Measurements from ENCODE around the gene USP17L11. TPM values are rescaled to one million over a fixed set of nuclear protein-coding genes. Genes with fewer than 3 reads are reported as not detected.
"Not testable (repeated sequence)": the region's sequence is repeated elsewhere in the genome, so short reads cannot be mapped to it uniquely, and the experiment has no call there.

USP17L11 gene
- polyA plus RNA-seq (ENCODE audit: insufficient read length in 10 of 10): not detected
- long read RNA-seq, donor 1: 0 reads
- long read RNA-seq, donor 2: 0 reads
- long read RNA-seq, donor 3: 0 reads
- long read RNA-seq, donor 4: 0 reads
- long read RNA-seq, donor 5: 0 reads
- long read RNA-seq, donor 6: 0 reads
- long read RNA-seq, donor 7: 0 reads
- long read RNA-seq, donor 8: 0 reads
- long read RNA-seq, donor 9: 0 reads

DNA sequence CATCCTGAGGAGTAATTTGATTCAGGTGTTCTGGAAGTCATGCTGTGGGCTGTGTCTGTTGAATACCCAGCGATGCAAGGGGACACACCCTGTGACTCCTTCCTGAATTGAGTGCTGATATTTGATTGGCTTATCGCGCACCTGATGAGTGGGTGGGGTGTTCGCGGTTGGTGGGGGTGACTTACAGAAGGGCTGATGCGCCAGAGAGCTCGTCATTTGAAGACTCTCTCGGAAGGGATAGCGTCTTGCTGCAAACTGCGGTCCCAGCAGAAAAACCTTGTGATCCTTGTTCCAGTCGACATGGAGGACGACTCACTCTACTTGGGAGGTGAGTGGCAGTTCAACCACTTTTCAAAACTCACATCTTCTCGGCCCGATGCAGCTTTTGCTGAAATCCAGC lies at the start of gene USP17L11:
Gene USP17L11 (plus strand): TSS at position 301 of the 400 bp plus-strand sequence. CDS start 0 bp downstream, at position 301.
- not testable (repeated sequence) for DNase-seq

DNA sequence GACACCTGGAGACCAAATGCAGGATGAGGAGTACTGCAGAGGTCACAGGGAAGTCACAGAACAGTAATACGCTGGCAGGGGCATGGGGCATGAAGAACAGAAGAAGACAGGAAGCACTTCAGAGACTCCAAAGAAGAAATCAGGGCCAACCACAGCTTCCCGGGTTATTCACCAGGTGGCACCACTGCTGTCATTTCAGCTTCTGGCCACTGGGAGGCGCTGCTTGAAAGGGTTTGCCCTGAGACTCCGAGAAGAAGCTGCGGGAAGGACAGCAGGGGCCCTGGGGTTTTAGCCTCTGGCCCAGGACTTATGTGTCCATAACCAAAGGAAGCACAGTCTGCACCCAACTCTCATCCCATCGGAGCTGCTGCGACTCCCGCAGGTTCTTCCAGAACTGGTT lies 49.2 kb upstream of the USP17L11 start:
- DNase-seq: not testable (repeated sequence)

DNA sequence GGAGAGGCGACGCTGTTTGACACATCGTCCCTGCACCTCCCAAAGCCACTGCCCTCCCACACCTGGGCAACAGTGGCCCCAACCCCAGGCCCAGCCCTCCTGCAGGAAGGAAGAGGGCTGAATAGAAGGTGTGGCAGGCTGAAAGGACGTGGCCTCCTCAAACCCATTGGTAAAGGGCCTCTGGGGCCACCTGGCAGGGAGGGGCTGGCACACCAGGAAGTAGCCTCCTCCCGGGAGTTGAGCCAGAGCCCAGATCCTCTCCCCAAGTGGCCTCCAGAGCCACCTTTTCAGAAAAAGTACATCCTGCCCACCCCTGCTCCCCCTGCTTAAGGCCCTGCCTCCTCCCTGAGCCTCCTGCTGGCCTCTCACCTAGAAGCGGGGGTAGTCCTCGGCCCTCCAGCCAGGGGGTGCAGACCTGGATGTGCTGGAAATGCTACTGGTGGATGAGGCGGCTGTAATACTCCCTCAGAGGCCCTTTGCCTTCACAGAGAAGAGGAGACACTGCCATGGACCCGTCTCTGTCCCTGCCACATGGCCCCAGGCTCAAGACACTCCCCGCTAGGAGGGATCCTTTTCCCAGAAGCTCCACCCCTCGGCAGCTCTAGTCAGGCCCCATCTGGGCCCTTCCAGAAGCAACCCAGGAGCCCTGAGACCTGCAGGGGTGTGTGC lies 45.3 kb upstream of the USP17L11 start, which contains the start of gene FAM90A26:
Gene FAM90A26 (plus strand): TSS at position 619 of the 669 bp plus-strand sequence. CDS start 2,764 bp downstream, outside the sequence.
- not testable (repeated sequence) for DNase-seq

DNA sequence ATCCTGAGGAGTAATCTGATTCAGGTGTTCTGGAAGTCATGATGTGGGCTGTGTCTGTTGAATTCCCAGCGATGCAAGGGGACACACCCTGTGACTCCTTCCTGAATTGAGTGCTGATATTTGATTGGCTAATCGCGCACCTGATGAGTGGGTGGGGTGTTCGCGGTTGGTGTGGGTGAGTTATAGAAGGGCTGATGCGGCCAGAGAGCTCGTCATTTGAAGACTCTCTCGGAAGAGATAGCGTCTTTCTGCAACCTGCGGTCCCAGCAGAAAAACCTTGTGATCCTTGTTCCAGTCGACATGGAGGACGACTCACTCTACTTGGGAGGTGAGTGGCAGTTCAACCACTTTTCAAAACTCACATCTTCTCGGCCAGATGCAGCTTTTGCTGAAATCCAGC lies 4.8 kb upstream of the USP17L11 start, which contains the start of gene USP17L10:
Gene USP17L10 (plus strand): TSS at position 301 of the 400 bp plus-strand sequence. CDS start 0 bp downstream, at position 301.
- DNase-seq: not testable (repeated sequence)

- not testable (repeated sequence) for DNase-seq
Measured at GRCh38 chr4:9214701-9215100, 504 bp upstream of the USP17L11 start.

- DNase-seq: not testable (repeated sequence)
Measured at GRCh38 chr4:9219852-9220251, 4.6 kb downstream of the USP17L11 start, which contains the start of gene USP17L12. Gene USP17L12 (plus strand): TSS chr4:9220152. CDS start chr4:9220152, 0 bp downstream.

- not testable (repeated sequence) for DNase-seq
Measured at GRCh38 chr4:9224596-9224995, 9.4 kb downstream of the USP17L11 start, which contains the start of gene USP17L13. Gene USP17L13 (plus strand): TSS chr4:9224896. CDS start chr4:9224896, 0 bp downstream.

- DNase-seq: not testable (repeated sequence)
Measured at GRCh38 chr4:9230249-9230648, 15.0 kb downstream of the USP17L11 start.

GRCh38 chr4:9234085-9234484 lies 18.9 kb downstream of the USP17L11 start, which contains the start of gene USP17L15:
Gene USP17L15 (plus strand): TSS chr4:9234385. CDS start chr4:9234385, 0 bp downstream.
- DNase-seq: not testable (repeated sequence)

GRCh38 chr4:9238461-9238860 lies 23.3 kb downstream of the USP17L11 start:
- not testable (repeated sequence) for DNase-seq

DNA sequence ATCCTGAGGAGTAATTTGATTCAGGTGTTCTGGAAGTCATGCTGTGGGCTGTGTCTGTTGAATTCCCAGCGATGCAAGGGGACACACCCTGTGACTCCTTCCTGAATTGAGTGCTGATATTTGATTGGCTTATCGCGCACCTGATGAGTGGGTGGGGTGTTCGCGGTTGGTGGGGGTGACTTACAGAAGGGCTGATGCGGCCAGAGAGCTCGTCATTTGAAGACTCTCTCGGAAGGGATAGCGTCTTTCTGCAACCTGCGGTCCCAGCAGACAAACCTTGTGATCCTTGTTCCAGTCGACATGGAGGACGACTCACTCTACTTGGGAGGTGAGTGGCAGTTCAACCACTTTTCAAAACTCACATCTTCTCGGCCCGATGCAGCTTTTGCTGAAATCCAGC lies 28.4 kb downstream of the USP17L11 start, which contains the start of gene USP17L17:
Gene USP17L17 (plus strand): TSS at position 301 of the 400 bp plus-strand sequence. CDS start 0 bp downstream, at position 301.
- not testable (repeated sequence) for DNase-seq

GRCh38 chr4:9247953-9248680 lies 32.9 kb downstream of the USP17L11 start, which contains the start of gene USP17L18:
Gene USP17L18 (plus strand): TSS chr4:9248630. CDS start chr4:9248630, 0 bp downstream.
- not testable (repeated sequence) for DNase-seq

DNA sequence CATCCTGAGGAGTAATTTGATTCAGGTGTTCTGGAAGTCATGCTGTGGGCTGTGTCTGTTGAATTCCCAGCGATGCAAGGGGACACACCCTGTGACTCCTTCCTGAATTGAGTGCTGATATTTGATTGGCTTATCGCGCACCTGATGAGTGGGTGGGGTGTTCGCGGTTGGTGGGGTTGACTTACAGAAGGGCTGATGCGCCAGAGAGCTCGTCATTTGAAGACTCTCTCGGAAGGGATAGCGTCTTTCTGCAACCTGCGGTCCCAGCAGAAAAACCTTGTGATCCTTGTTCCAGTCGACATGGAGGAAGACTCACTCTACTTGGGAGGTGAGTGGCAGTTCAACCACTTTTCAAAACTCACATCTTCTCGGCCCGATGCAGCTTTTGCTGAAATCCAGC lies 37.9 kb downstream of the USP17L11 start, which contains the start of gene USP17L19:
Gene USP17L19 (plus strand): TSS at position 301 of the 400 bp plus-strand sequence. CDS start 0 bp downstream, at position 301.
- not testable (repeated sequence) for DNase-seq

DNA sequence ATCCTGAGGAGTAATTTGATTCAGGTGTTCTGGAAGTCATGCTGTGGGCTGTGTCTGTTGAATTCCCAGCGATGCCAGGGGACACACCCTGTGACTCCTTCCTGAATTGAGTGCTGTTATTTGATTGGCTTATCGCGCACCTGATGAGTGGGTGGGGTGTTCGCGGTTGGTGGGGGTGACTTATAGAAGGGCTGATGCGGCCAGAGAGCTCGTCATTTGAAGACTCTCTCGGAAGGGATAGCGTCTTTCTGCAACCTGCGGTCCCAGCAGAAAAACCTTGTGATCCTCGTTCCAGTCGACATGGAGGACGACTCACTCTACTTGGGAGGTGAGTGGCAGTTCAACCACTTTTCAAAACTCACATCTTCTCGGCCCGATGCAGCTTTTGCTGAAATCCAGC lies 42.6 kb downstream of the USP17L11 start, which contains the start of gene USP17L20:
Gene USP17L20 (plus strand): TSS at position 301 of the 400 bp plus-strand sequence. CDS start 0 bp downstream, at position 301.
- DNase-seq: not testable (repeated sequence)

GRCh38 chr4:9262572-9262971 lies 47.4 kb downstream of the USP17L11 start, which contains the start of gene USP17L21:
Gene USP17L21 (plus strand): TSS chr4:9262872. CDS start chr4:9262872, 0 bp downstream.
- not testable (repeated sequence) for DNase-seq

Other genes starting within 250 kb of the USP17L11 start
- gene FAM90A26, start 45.0 kb upstream of the USP17L11 start, polyA plus RNA-seq (ENCODE audit: insufficient read length in 10 of 10): under 1 TPM in 2 of 10 donors, not detected in 8; 0.13 to 0.20 TPM
- not detected for gene USP17L10, start 4.7 kb upstream of the USP17L11 start, polyA plus RNA-seq (ENCODE audit: insufficient read length in 10 of 10)
- not detected for gene USP17L12, start 4.7 kb downstream of the USP17L11 start, polyA plus RNA-seq (ENCODE audit: insufficient read length in 10 of 10)
- gene USP17L13, start 9.5 kb downstream of the USP17L11 start, polyA plus RNA-seq (ENCODE audit: insufficient read length in 10 of 10): not detected
- not detected for gene USP17L15, start 19.0 kb downstream of the USP17L11 start, polyA plus RNA-seq (ENCODE audit: insufficient read length in 10 of 10)
- gene USP17L17, start 28.5 kb downstream of the USP17L11 start, polyA plus RNA-seq (ENCODE audit: insufficient read length in 10 of 10): not detected
- not detected for gene USP17L18, start 33.2 kb downstream of the USP17L11 start, polyA plus RNA-seq (ENCODE audit: insufficient read length in 10 of 10)
- not detected for gene USP17L19, start 38.0 kb downstream of the USP17L11 start, polyA plus RNA-seq (ENCODE audit: insufficient read length in 10 of 10)
- not detected for gene USP17L20, start 42.7 kb downstream of the USP17L11 start, polyA plus RNA-seq (ENCODE audit: insufficient read length in 10 of 10)
- not detected for gene USP17L21, start 47.5 kb downstream of the USP17L11 start, polyA plus RNA-seq (ENCODE audit: insufficient read length in 10 of 10)
- gene USP17L22, start 52.2 kb downstream of the USP17L11 start, polyA plus RNA-seq (ENCODE audit: insufficient read length in 10 of 10): not detected
- gene USP17L24, start 109.8 kb downstream of the USP17L11 start, polyA plus RNA-seq (ENCODE audit: insufficient read length in 10 of 10): not detected
- not detected for gene USP17L25, start 114.5 kb downstream of the USP17L11 start, polyA plus RNA-seq (ENCODE audit: insufficient read length in 10 of 10)
- not detected for gene USP17L26, start 119.3 kb downstream of the USP17L11 start, polyA plus RNA-seq (ENCODE audit: insufficient read length in 10 of 10)
- not detected for gene USP17L5, start 124.0 kb downstream of the USP17L11 start, polyA plus RNA-seq (ENCODE audit: insufficient read length in 10 of 10)
- not detected for gene USP17L27, start 128.7 kb downstream of the USP17L11 start, polyA plus RNA-seq (ENCODE audit: insufficient read length in 10 of 10)
- gene USP17L28, start 133.5 kb downstream of the USP17L11 start, polyA plus RNA-seq (ENCODE audit: insufficient read length in 10 of 10): not detected
- gene USP17L29, start 138.2 kb downstream of the USP17L11 start, polyA plus RNA-seq (ENCODE audit: insufficient read length in 10 of 10): not detected
- gene USP17L30, start 147.7 kb downstream of the USP17L11 start, polyA plus RNA-seq (ENCODE audit: insufficient read length in 10 of 10): not detected
- gene DEFB131A, start 229.0 kb downstream of the USP17L11 start, polyA plus RNA-seq (ENCODE audit: insufficient read length in 10 of 10): not detected